ENCODE data around the gene GLG1. TPM values are rescaled to one million over a fixed set of nuclear protein-coding genes. Genes with fewer than 3 reads are reported as not detected.

GLG1 gene
- total RNA-seq, 2 donors from 2014 or later, result 102 to 123 TPM

GRCh38 chr16:74505011-74505410 lies 101.9 kb downstream of the GLG1 start:
- Histone ChIP-seq H3K4me3 (no peak overlapping the region), H3K36me3 (peaks cover 9% of the 10 kb centered on the region), H3K4me1 (peaks cover 0 to 15% of the 10 kb centered on the region in 2 donors), H3K9me3 (no peaks in the 10 kb centered on the region), H3K27ac (no peak overlapping the region), H3K27me3 (no peaks in the 10 kb centered on the region)
- TF ChIP-seq CTCF (IDR thresholded peaks at IDR 0.05), result no peak
- DNase-seq (ENCODE audit: low spot score), result no peak

- Histone ChIP-seq H3K4me1 (peaks cover 0 to 15% of the 10 kb centered on the region in 2 donors), H3K36me3 (peaks cover 9% of the 10 kb centered on the region)
Observed at GRCh38 chr16:74503412-74503811, 103.5 kb downstream of the GLG1 start.

GRCh38 chr16:74501484-74502478 lies 105.1 kb downstream of the GLG1 start:
- H3K4me3 ChIP-seq, result no peak overlapping the region
- H3K27me3 ChIP-seq, result no peaks in the 10 kb centered on the region
- no peak for DNase-seq (ENCODE audit: low spot score)
- no peak for TF ChIP-seq CTCF (IDR thresholded peaks at IDR 0.05)
- H3K27ac ChIP-seq, result peak overlapping the region; percentile 15 to 44
- peaks cover 9% of the 10 kb centered on the region for H3K36me3 ChIP-seq
- H3K9me3 ChIP-seq, result no peaks in the 10 kb centered on the region
- peaks cover 0 to 15% of the 10 kb centered on the region in 2 donors for H3K4me1 ChIP-seq

More at GRCh38 chr16:74503412-74503811, 103.5 kb downstream of the GLG1 start:
- Histone ChIP-seq H3K4me3 (no peak overlapping the region), H3K27me3 (no peaks in the 10 kb centered on the region), H3K9me3 (no peaks in the 10 kb centered on the region), H3K27ac (no peak overlapping the region)
- no peak for TF ChIP-seq CTCF (IDR thresholded peaks at IDR 0.05)
- no peak for DNase-seq (ENCODE audit: low spot score)

- H3K9me3 ChIP-seq, result no peaks in the 10 kb centered on the region
- TF ChIP-seq CTCF (IDR thresholded peaks at IDR 0.05), result no peak
- H3K27ac ChIP-seq, result peak overlapping the region; percentile 10 to 15
- no peaks in the 10 kb centered on the region for H3K27me3 ChIP-seq
- peaks cover 14% of the 10 kb centered on the region for H3K36me3 ChIP-seq
- H3K4me3 ChIP-seq, result no peak overlapping the region
- DNase-seq (ENCODE audit: low spot score), result no peak
- H3K4me1 ChIP-seq, result peaks cover 0 to 15% of the 10 kb centered on the region in 2 donors
Observed at GRCh38 chr16:74500907-74501306, 106.0 kb downstream of the GLG1 start.

- H3K4me3 ChIP-seq, result no peak overlapping the region
- no peaks in the 10 kb centered on the region for H3K9me3 ChIP-seq
- DNase-seq (ENCODE audit: low spot score), result no peak
- no peaks in the 10 kb centered on the region for H3K27me3 ChIP-seq
- H3K27ac ChIP-seq, result no peak overlapping the region
- no peak for TF ChIP-seq CTCF (IDR thresholded peaks at IDR 0.05)
- peaks cover 27% of the 10 kb centered on the region for H3K36me3 ChIP-seq
- H3K4me1 ChIP-seq, result peaks cover 0 to 15% of the 10 kb centered on the region in 2 donors
Observed at GRCh38 chr16:74499114-74499513, 107.8 kb downstream of the GLG1 start.
